H1 (cell line): ENCODE results near the gene SPAG8. TPM values are rescaled to one million over a fixed set of nuclear protein-coding genes. Genes with fewer than 3 reads are reported as not detected.

Experiments
- ASH2L ChIP-seq: fragments of 200-600, 300-600 bp; sonication (generic); IDR thresholded peaks from one replicate; pipeline ENCODE4 v1.7.1; 2017; ENCODE audit warnings: low read length
- polyA plus RNA-seq, 7 experiments: library from polyadenylated mRNA; depleted of rRNA in 3 of 7; stranded (reverse) in 5 of 7; unstranded in 2 of 7; fragments of >200 nt in 5 of 7; fragments of 200-250 nt in 2 of 7; gene quantifications; 1 replicate in 5 of 7; 2 replicates in 1 of 7; 4 replicates in 1 of 7; pipeline versions ENCODE4 v1.2.1 to v1.2.3, GENCODE V29; 2011 to 2013; ENCODE audit warnings: missing spikeins in 2 of 7, mixed read lengths in 2 of 7
- total RNA-seq: library from RNA; stranded (reverse); fragmentation: NEBNext Ultra II Directional; extraction: Animal tissue kit (Norgen Biotek cat#: 25700); gene quantifications from 2 replicates; pipeline ENCODE4 v1.2.1, GENCODE V29; 2021

SPAG8 gene
- total and polyA plus RNA-seq, 2 of the 8 experiments (the other 6 are each of a cell fraction or from before 2014, with no cell fraction given): 0.37 to 0.44 TPM

DNA sequence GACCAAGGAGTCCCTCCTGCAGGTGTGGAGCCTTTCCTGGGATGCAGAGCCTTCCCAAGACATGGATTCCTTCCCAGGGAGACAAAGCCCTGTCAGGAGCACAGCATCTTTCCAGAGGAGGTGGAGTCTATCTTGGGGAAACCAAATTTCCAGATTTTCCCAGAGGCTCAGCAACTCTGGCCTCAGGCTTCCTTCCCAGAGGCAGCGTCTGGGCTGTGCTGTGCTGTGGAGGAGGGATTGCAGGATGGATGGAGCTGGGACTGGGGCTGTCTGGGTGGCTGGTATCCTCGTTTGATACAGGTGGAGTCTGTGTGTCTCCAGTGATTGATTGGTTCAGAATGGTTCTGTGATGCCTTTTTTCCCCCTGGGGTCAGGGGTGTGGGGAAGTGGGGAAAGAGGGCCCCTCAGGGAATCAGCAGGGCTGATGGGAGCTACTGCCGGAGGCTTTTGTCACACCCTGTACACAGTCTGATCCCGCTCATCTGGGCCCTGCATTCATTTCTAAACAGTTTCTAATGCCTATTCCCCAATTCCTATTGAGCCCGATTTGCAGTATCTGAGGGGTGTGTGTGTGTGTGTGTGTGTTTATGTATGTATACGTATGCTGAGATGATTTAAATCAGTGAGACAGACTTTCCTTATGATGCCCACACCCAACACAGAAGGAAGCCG lies 42.2 kb upstream of the SPAG8 start (continued):
- TF ChIP-seq ASH2L: no peak
- TF ChIP-seq, all 59 proteins: peak for 0
